Suprapubic skin (tissue), 4 donors: ENCODE results near the gene RPS6KA4. TPM values are rescaled to one million over a fixed set of nuclear protein-coding genes. Genes with fewer than 3 reads are reported as not detected.
A peak's percentile ranks its signal among the peaks of the same experiment; 100 is the strongest.

ENCODE experiments used
- DNase-seq, 2 donors: peaks; one replicate each; pipeline ENCODE4 v3.0.0-alpha.2; 2019; ENCODE audit warnings: low spot score in 2 of 2
- H3K27ac ChIP-seq: fragments of 200-600 bp; sonication (generic); one replicate; pipeline ENCODE4 v1.5.1; 2019
- H3K27me3 ChIP-seq: fragments of 200-600 bp; sonication (generic); one replicate; pipeline ENCODE4 v1.5.1; 2019
- H3K36me3 ChIP-seq: fragments of 200-600 bp; sonication (generic); one replicate; pipeline ENCODE4 v1.5.1; 2019
- H3K4me1 ChIP-seq: fragments of 200-600 bp; sonication (generic); one replicate; pipeline ENCODE4 v1.5.1; 2019
- H3K4me3 ChIP-seq: fragments of 200-600 bp; sonication (generic); one replicate; pipeline ENCODE4 v1.5.1; 2019; ENCODE audit warnings: mild to moderate bottlenecking
- H3K9me3 ChIP-seq: fragments of 200-600 bp; sonication (generic); one replicate; pipeline ENCODE4 v1.5.1; 2019
- CTCF ChIP-seq, 2 donors: fragments of 200-600 bp in 1 of 2; fragments of 450-650 bp in 1 of 2; sonication (generic) in 1 of 2; IDR thresholded peaks; one replicate each; pipeline ENCODE4 v1.5.1; 2016 to 2019; ENCODE audit warnings: antibody characterized with exemption in 2 of 2, mild to moderate bottlenecking in 1 of 2, moderate library complexity in 1 of 2
- EP300 ChIP-seq: sonication (generic); formaldehyde crosslinking; IDR thresholded peaks from one replicate; pipeline ENCODE4 v1.6.1; 2017; ENCODE audit warnings: antibody characterized with exemption
- POLR2A ChIP-seq, 2 donors: fragments of 450-650 bp; IDR thresholded peaks; one replicate each; pipeline ENCODE4 v1.6.1; 2017; ENCODE audit warnings: antibody characterized with exemption in 2 of 2, mild to moderate bottlenecking in 2 of 2, moderate library complexity in 2 of 2
- POLR2AphosphoS5 ChIP-seq, 3 donors: sonication (generic); formaldehyde crosslinking; IDR thresholded peaks; one replicate each; pipeline ENCODE4 v1.6.1; 2017; ENCODE audit warnings: antibody characterized with exemption in 3 of 3
- WGBS: methylation state at CpG from one replicate; pipeline ENCODE4 v1.1.5; 2018; 5-methylcytosine and 5-hydroxymethylcytosine counted together
- total RNA-seq, 4 donors: library from RNA; depleted of rRNA; stranded (reverse); fragments of >200 nt; gene quantifications; one replicate each; pipeline ENCODE4 v1.1.0, GENCODE V29; 2016

RPS6KA4 gene
- total RNA-seq, 4 donors from 2014 or later = 29.4 to 46.0 (median 39.6) TPM

- H3K4me1 ChIP-seq = peaks cover 33% of the 10 kb centered on the region
- no peak for DNase-seq
- no peaks in the 10 kb centered on the region for H3K36me3 ChIP-seq
- H3K27ac ChIP-seq = no peak overlapping the region
- no peaks in the 10 kb centered on the region for H3K9me3 ChIP-seq
- WGBS = 89% methylated on average over 10 of the region's 20 CpGs
- H3K4me3 ChIP-seq = no peak overlapping the region
- TF ChIP-seq CTCF (IDR thresholded peaks at IDR 0.05) (no peak), EP300 (no peak), POLR2A (IDR thresholded peaks at IDR 0.05) (no peak), POLR2AphosphoS5 (IDR thresholded peaks at IDR 0.05) (no peak)
- H3K27me3 ChIP-seq = no peaks in the 10 kb centered on the region
Measured at GRCh38 chr11:64353715-64354506, 5.1 kb upstream of the RPS6KA4 start.

DNA sequence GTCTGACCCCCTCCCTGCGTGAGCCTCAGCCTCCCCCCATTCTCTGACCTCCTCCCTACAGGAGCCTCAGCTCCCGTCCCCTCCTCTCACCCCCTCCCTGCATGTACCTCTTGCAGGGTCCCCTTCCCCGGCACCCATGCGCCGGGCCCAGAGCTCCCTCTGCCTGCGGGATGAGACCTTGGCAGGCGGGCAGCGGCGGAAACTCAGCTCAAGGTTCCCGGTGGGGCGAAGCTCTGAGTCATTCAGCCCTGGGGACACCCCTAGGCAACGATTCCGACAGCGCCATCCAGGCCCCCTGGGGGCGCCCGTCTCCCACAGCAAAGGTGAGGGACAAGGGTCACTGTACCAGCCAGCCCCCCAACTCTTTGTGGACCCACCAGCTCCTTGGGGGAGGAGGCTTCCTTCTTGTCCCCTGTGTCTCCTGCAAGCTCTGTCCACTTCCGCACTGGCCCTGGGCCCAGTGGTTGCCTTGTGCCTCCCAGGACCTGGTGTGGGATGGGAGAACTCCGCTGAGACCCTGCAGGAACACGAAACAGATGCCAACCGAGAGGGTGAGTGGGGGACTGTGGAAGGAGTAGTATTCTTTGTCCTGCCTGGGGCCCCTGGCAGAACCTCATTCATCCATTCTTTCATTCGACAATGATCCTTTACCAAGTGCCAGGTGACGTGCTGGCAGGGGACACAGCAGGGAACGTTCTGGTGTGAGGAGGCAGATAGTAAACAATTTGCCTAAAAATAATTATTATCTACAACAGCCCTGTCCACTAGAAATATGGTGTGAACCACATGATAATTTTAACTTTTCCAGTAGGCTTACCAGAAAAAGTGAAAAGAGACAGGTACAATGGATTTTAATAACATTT, 3.7 kb upstream of the RPS6KA4 start:
- Histone ChIP-seq H3K4me3 (peak overlapping the region; percentile 19), H3K27ac (no peak overlapping the region), H3K36me3 (no peaks in the 10 kb centered on the region), H3K4me1 (peaks cover 41% of the 10 kb centered on the region), H3K9me3 (no peaks in the 10 kb centered on the region), H3K27me3 (no peaks in the 10 kb centered on the region)
- no peak for DNase-seq
- no peak for TF ChIP-seq EP300
- no peak for TF ChIP-seq POLR2A (IDR thresholded peaks at IDR 0.05)
- peak; percentile 14 to 76 for TF ChIP-seq CTCF (IDR thresholded peaks at IDR 0.05)
- 21% methylated on average over 13 of the region's 23 CpGs for WGBS

DNA sequence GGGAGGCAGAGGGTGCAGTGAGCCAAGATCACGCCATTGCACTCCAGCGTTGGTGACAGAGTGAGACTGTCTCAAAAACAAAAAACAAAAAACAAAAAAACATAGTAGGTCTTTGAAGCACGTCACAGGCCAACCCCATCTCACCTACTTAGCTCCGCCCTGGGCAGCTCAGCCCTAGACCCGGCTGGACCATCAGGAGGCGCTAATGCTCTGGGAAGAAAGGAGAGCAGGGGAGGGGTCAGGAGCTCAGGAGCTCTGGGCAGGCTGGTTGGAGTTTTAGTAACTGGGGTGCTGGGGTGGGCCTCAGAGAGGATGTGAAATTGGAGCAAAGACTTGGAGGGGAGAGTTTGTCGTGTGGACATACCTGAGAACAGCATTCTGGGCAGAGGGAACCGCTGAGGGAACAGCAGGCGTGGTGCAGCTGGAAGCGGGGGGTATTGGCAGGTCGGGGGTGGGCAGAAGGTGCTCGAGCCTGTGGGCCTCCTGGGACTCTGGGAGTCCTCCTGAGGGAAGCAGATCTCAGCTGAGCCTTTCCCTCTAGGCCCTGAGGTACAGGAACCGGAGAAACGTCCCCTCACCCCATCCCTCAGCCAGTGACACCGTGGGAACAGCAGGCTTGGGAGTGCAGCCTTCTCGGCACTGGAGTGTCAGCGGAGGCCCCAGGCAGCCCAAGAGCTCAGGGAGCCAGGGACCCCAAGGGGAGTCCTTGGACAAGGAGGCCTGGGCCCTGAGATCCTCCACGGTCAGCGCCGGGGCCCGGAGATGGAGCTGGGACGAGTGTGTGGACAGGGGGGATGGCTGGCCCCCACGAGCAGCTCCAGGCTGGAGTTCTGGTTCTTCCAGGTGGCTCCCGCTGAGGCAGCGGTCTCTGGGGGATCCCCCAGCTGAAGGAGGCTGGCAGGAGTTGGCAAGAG, 2.2 kb upstream of the RPS6KA4 start:
- peaks cover 13% of the 10 kb centered on the region for H3K36me3 ChIP-seq
- peaks cover 49% of the 10 kb centered on the region for H3K4me1 ChIP-seq
- 82% methylated on average over 24 of the region's 25 CpGs for WGBS
- H3K27me3 ChIP-seq = no peaks in the 10 kb centered on the region
- peak in 1 of 2 donors; percentile 65 for DNase-seq
- H3K9me3 ChIP-seq = no peaks in the 10 kb centered on the region
- no peak overlapping the region for H3K27ac ChIP-seq
- H3K4me3 ChIP-seq = no peak overlapping the region
- TF ChIP-seq CTCF (IDR thresholded peaks at IDR 0.05) (peak in 1 of 2 donors; percentile 15), EP300 (no peak)

DNA sequence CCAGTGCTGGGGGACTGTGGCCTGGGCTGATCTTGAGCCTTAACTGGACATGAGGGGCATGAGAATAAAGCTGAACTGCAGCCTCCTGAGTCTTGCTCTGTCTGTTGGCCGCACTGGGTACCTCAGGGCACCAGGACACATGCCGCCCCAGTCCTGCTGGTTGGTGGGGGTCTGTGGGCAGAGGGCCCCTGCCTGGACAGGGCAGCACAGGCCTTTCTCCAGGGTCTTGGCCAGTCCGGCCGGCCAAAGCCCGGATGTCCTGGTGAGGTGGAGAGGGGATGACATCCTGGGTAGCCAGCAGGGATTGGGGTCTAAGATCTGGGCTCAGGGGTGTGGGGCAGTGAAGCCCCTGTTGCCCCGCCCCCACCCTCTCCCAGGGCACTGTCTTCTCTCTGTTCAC, 1.5 kb upstream of the RPS6KA4 start:
- DNase-seq = no peak
- no peaks in the 10 kb centered on the region for H3K27me3 ChIP-seq
- no peak overlapping the region for H3K4me3 ChIP-seq
- H3K36me3 ChIP-seq = peaks cover 20% of the 10 kb centered on the region
- peaks cover 49% of the 10 kb centered on the region for H3K4me1 ChIP-seq
- no peaks in the 10 kb centered on the region for H3K9me3 ChIP-seq
- no peak for TF ChIP-seq EP300
- no peak for TF ChIP-seq POLR2A (IDR thresholded peaks at IDR 0.05)
- no peak for TF ChIP-seq POLR2AphosphoS5 (IDR thresholded peaks at IDR 0.05)
- no peak for TF ChIP-seq CTCF (IDR thresholded peaks at IDR 0.05)
- 82% methylated on average over 5 of the region's 6 CpGs for WGBS
- H3K27ac ChIP-seq = no peak overlapping the region
